Stimulated activated CD8-positive, alpha-beta memory T cell treated with anti-CD3 and anti-CD28 coated beads, Interleukin-12 subunit alpha, Interleukin-12 subunit beta, amount 100 ng/mL, for 4 hours (primary cell): ENCODE data around the gene ANXA6.

Experiments used
- DNase-seq: peaks from one replicate; pipeline ENCODE4 v3.0.0-alpha.2; 2020; ENCODE audit warnings: low read depth

Gene ANXA6

DNA sequence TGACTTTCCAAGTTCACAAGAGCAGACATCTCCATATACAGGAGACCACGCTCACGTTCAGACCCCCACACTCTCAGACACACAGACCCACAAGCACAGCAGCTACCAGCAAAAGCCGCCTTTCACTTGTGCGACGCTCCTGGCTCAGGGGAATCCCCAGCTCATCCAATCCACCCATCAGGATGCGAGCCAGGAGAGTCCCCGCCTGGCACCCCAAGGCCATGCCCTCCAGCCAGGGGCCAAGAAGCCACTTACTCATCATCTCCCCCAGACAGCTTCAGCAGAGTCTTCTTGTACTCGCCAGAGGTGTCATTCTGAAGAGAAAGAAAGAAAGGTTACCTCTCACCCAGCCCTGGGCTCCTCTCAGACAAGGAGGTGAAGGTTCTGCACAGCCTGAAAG lies 29.7 kb downstream of the ANXA6 start:
- DNase-seq: no peak

- peak; percentile 31 for DNase-seq
Observed at GRCh38 chr5:151126199-151126645, 31.4 kb downstream of the ANXA6 start.

DNA sequence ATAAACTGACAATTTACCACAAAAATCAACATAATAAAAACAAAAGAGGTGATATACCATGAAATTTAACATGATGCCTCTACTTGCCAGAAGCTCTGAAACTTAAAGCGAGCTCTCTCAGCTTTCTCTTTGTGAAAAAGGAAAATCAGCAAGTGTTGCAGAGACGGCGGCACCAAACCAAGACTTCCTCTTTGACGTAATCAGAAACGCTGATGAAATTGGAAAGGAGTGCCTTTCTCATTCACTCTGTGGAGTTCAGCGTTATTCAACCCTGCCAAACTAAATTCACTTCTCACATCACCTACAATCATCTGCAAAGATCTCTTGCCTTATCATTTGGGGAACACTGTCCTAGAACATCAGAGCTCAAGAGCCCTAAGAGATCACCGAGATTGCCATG lies 32.2 kb downstream of the ANXA6 start:
- no peak for DNase-seq

DNA sequence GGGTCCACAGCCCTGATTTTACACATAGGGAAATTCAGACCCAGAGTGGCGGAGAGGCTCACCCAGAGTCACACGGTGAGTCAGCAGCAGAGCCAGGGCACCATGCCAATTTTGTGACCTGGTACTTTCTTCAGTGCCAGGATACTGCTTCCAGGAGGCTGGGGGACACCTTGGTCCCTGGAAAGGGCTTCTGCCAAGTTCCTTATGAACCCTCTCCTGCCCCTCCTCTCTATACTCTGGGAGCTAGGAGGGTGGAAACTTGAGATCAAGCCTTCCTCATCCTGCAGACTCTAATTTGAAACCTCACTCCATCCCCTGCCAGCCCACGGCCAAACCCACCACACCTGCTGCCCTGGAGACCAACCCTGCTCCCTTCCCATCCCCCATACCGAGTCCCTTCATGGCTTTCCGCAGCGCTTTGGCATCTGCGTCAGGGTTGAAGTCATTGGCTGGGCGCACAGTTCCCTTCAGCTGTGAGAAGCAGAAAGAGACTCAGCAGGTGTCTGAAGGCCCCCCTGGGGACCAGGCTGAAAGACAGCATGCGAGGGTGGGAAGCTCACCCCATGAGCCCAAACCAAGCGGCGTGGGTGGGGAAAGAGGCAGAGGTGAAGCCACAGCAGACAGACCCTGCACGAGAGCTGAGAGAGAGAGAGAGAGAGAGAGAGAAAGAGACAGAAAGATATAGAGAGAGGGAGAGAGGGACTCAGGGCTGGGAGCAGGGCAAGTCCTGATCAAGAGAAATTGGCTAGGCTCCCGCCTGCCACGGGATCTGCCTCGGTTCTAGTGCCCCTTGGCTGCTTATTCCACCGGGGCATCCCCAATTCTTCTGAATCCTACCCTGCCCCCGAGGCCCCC lies 33.5 kb downstream of the ANXA6 start:
- DNase-seq: peak; percentile 59

- DNase-seq: no peak
Observed at GRCh38 chr5:151122828-151123227, 34.8 kb downstream of the ANXA6 start.

GRCh38 chr5:151121665-151122064 lies 35.9 kb downstream of the ANXA6 start:
- DNase-seq: no peak

GRCh38 chr5:151121095-151121494 lies 36.5 kb downstream of the ANXA6 start:
- no peak for DNase-seq

DNA sequence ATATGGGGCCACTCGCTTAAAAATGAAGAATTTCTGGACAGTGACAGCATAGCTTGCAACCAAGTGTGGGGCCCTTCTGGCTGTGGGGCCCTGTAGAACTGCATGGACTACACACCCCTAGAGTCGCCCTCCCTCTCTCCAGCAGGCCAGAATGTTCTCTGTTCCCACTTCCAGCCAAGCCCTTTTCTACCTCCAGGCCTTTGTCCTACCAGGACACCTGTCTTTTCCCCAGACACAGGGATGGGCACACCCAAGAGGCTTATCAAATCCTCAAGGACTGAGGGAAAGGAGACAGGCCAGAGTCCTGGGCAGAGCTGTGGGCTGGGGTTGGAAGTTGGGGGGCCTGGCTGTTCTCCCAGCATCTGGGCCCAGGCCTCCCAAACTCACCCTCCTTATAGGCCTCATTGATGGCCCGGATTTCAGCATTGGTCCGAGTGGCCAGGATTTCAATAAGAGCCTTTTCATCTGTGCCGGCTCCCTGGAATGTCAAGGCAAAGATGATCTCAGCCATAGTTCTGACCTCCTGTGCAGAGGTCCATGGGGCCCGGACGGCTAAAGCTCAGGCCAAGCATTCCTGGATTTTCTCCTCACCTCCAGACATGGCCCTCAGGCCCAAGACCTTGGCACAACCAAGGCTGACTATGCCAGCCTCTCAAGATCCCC lies 38.5 kb downstream of the ANXA6 start:
- DNase-seq: no peak

DNA sequence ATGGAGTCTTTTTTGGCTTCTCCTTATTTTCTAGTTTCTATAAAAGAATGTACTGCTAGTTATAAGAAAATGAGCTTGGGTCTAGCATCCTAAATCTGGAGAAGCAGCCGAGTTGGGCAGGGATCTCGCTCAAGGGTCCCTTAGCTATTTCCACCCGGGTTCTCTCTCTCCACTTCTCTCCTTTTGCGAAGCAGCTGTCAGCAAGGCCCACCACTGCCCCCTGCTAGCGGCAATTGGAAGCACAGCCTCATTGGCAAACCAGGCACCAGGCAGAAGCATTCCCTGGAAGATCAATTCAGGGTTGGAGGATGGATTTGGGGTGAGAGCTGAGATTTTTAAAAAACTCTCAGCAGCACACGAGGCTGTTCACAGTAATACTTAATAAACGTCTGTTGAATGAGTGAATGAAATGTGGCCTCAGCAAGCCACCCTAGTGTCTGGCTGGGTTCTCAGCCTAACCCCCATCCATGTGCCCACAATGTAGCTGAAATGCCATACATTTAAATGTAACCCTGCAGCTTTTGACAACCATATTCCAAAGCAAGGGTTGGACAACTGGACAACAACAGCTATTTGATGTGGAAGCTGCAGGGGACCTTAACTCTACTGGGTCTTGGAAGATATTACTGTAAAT lies 42.2 kb downstream of the ANXA6 start:
- peak; percentile 42 for DNase-seq

DNA sequence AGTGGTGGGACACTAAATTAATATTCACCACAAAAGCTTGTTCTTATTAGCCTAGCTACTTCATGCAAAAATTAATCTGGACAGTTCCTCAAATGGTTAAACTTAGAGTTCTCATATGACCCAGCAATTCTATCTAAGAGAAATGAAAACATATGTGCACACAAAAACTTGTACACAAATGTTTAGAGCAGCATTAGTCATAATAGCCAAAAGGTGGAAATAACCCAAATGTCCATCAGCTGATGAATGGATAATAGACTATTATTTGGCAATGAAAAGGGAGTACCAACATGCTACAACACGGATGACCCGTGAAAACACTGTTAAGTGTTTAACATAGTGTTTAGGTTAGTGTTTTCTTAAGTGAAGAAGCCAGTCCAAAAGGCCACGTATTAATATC lies 43.9 kb downstream of the ANXA6 start:
- DNase-seq: no peak

DNA sequence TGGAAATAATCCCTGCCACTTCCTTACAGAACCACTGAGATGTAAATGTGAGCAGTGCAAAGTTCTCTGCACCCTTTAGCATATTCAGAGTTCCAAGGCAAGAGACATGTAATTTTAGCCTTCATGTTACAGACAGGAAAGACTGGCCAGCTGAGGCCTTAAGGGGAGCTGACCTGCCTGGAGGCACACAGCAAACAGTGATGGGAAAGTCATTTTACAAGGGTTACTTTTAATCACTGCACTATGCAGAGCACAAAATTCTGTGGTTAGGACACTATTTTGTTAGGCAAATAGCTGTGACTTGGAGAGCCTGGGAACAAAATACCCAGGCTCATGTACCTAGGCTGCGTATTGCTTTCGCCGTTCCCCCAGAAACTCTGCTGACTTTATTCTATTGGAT lies 46.6 kb downstream of the ANXA6 start:
- DNase-seq: no peak

GRCh38 chr5:151110122-151110681 lies 47.4 kb downstream of the ANXA6 start:
- no peak for DNase-seq

DNA sequence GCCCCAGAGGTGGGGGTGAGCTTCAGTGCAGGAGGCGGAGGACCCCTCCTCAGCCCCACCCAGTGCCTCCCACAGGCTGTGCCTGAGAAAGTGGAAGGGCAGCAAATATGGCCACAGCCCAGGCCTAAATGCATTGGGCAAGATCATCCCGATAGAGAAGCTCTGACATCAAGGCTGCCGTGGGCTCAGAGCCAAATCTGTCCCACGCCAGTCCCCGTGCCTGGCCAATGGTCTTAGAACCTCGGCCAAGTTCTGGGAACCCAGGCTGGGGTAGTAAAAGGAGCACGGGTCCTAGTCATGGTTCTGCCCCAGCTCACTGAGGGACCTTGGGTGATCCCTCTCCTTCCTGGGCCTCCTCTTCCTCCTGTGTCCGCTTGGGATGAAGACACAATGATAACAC lies 49.0 kb downstream of the ANXA6 start:
- DNase-seq: no peak

GRCh38 chr5:151107738-151108520 lies 49.6 kb downstream of the ANXA6 start:
- DNase-seq: no peak

DNA sequence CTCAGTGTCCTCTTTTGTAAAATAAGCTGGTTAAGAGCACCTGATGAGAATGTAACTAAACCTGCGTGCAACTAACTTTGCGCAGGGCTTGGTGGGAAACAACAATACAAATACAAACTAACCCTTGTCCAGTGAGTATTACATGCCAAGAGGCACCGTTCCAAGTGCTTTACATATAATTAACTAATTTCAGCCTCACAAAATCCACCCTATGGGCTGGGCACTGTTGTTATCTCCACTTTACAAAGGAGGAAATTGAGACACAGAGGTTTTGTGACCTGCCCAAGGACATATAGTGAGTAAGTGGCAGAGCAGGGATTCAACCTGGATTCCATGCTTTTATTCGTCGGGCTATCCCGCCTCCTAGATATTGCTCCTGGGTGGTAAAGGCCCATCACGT lies 50.5 kb downstream of the ANXA6 start:
- DNase-seq: no peak

DNA sequence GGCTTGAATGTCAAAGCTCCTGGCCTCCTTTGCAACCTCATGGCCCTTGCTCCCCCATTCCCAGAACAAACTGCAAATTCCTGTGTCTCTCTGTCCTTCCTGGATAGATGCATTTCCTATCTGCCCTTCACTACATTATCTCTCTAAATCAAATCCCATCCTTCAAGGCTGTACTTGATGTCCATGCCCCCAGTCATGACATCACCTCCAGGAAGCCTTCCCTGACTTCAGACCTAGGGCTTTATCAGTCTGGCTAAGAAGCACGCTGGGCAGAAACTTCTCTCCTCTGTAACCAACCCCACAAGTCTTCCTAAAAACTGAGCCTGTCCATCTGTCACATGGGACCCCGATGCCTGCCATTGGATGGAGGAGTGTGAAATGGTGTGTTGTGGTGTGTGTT lies 51.1 kb downstream of the ANXA6 start:
- DNase-seq: no peak

- no peak for DNase-seq
Observed at GRCh38 chr5:151106043-151106442, 51.5 kb downstream of the ANXA6 start.

DNA sequence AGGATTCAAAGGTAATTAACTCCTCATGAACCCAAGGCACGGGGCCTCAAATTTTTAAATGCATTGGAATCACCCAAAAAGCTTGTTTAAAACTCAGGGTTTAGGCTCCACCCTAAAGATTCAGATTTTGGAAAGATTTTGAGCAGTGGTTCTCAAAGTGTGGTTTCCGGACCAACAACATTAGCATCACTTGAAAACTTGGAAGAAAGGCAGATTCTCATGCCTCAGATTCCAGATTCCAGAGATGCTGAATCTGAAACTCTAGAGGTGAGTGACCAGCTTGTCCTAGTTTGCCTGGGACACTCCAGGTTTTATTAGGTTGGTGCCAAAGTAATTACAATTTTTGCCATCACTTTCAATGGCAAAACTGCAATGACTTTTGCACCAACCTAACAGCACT lies 52.0 kb downstream of the ANXA6 start:
- DNase-seq: no peak

GRCh38 chr5:151104795-151105194 lies 52.8 kb downstream of the ANXA6 start:
- DNase-seq: no peak

GRCh38 chr5:151101746-151102145 lies 55.8 kb downstream of the ANXA6 start:
- no peak for DNase-seq

GRCh38 chr5:151101151-151101550 lies 56.4 kb downstream of the ANXA6 start:
- DNase-seq: no peak

DNA sequence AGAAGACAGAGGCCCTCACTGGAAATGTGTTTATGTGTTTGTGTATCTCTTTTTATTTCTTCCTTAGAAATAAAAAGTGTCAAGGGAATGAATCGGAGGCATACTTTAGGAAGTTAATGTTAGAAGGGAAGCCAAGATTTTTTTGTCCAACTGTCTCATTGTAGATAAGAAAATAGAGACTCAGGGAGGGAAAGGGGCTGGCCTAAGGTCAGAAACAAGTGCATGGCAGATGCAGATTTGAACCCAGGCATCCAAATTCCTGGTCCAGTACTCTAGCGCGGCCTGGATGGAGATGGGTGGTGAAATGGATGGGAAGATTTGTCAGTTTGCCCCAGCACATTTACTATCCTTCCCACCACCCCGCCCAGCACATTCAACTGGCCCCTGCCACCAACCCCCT lies 56.9 kb downstream of the ANXA6 start:
- DNase-seq: no peak
